Hepatocyte (in vitro differentiated cells): ENCODE results near the gene FXYD2. TPM values are rescaled to one million over a fixed set of nuclear protein-coding genes. Genes with fewer than 3 reads are reported as not detected.

ENCODE experiments used
- DNase-seq: peaks from one replicate; pipeline ENCODE4 v3.0.0-alpha.2; 2016; ENCODE audit warnings: low spot score
- H2AFZ ChIP-seq: fragments of 200-600 bp; sonication (generic); 2 replicates; pipeline ENCODE4 v1.6.0; 2016; ENCODE audit warnings: antibody characterized with exemption, mild to moderate bottlenecking
- H3K27ac ChIP-seq: fragments of 200-600 bp; sonication (generic); 2 replicates; pipeline ENCODE4 v1.5.1; 2016; ENCODE audit warnings: mild to moderate bottlenecking
- H3K27me3 ChIP-seq: fragments of 200-600 bp; sonication (generic); 2 replicates; pipeline ENCODE4 v1.6.1; 2016
- H3K36me3 ChIP-seq: fragments of 200-600 bp; sonication (generic); replicated peaks from 2 replicates; pipeline ENCODE4 v1.5.1; 2016; ENCODE audit warnings: low read depth; ENCODE audit not compliant: insufficient read depth
- H3K4me1 ChIP-seq: fragments of 200-600 bp; sonication (generic); 2 replicates; pipeline ENCODE4 v1.5.1; 2016; ENCODE audit warnings: mild to moderate bottlenecking, moderate library complexity; ENCODE audit not compliant: insufficient read depth
- H3K4me2 ChIP-seq: fragments of 200-600 bp; sonication (generic); 2 replicates; pipeline ENCODE4 v1.6.0; 2016
- H3K4me3 ChIP-seq: fragments of 200-600 bp; sonication (generic); 2 replicates; pipeline ENCODE4 v1.5.1; 2016; ENCODE audit warnings: mild to moderate bottlenecking
- H3K79me2 ChIP-seq: fragments of 200-600 bp; sonication (generic); 2 replicates; pipeline ENCODE4 v1.6.0; 2017; ENCODE audit warnings: mild to moderate bottlenecking
- H3K9me2 ChIP-seq: fragments of 200-600 bp; sonication (generic); replicated peaks from 2 replicates; pipeline ENCODE4 v1.6.0; 2017; ENCODE audit warnings: mild to moderate bottlenecking; ENCODE audit not compliant: insufficient read depth
- H3K9me3 ChIP-seq: fragments of 200-600 bp; sonication (generic); 2 replicates; pipeline ENCODE4 v1.5.1; 2016; ENCODE audit warnings: low read depth, mild to moderate bottlenecking
- H4K20me1 ChIP-seq: fragments of 200-600 bp; sonication (generic); 2 replicates; pipeline ENCODE4 v1.6.0; 2016; ENCODE audit warnings: mild to moderate bottlenecking; ENCODE audit not compliant: insufficient read depth, poor library complexity, severe bottlenecking
- EZH2 ChIP-seq: fragments of 200-600 bp; sonication (generic); IDR thresholded peaks from 2 replicates; pipeline ENCODE4 v1.6.1; 2016; ENCODE audit warnings: antibody characterized with exemption, mild to moderate bottlenecking, borderline replicate concordance
- EZH2phosphoT487 ChIP-seq: fragments of 200-600 bp; sonication (generic); IDR thresholded peaks from one replicate; pipeline ENCODE4 v1.6.1; 2018; ENCODE audit warnings: antibody characterized with exemption, mild to moderate bottlenecking, low read depth, moderate library complexity; ENCODE audit not compliant: unreplicated experiment, severe bottlenecking
- WGBS: methylation state at CpG from one replicate; pipeline ENCODE4 v1.1.6; 2016; ENCODE audit warnings: low lambda C conversion rate; ENCODE audit errors: missing lambda C conversion rate; 5-methylcytosine and 5-hydroxymethylcytosine counted together
- polyA plus RNA-seq: library from polyadenylated mRNA; unstranded; fragments of >200 nt; fragmentation: Nextera tagmentation; extraction: Ambion mirVana; gene quantifications from 2 replicates; pipeline ENCODE4 v1.2.1, GENCODE V29; 2016
- total RNA-seq: library from RNA; depleted of rRNA; stranded (reverse); fragments of >200 nt; gene quantifications from 2 replicates; pipeline ENCODE4 v1.2.3, GENCODE V29; 2014
- TF ChIP-seq, protein P1 (sequence below): fragments of 200-600 bp; sonication (generic); IDR thresholded peaks from 2 replicates; pipeline ENCODE4 v1.5.1; 2016; ENCODE audit warnings: antibody characterized with exemption, mild to moderate bottlenecking; ENCODE audit not compliant: poor library complexity

FXYD2 gene
- total and polyA plus RNA-seq, 2 experiments from 2014 or later, result 72.7 to 93.8 TPM

GRCh38 chr11:117852309-117852708 lies 27.8 kb upstream of the FXYD2 start:
- Histone ChIP-seq H3K9me3 (peaks cover 3% of the 10 kb centered on the region), H3K79me2 (no peaks in the 10 kb centered on the region), H4K20me1 (no peaks in the 10 kb centered on the region), H3K27ac (no peak overlapping the region), H3K4me1 (no peaks in the 10 kb centered on the region), H3K36me3 (no peaks in the 10 kb centered on the region), H3K4me2 (no peak overlapping the region), H3K4me3 (no peak overlapping the region), H3K9me2 (no peaks in the 10 kb centered on the region), H3K27me3 (no peaks in the 10 kb centered on the region), H2AFZ (no peak overlapping the region)
- DNase-seq, result no peak
- 67% methylated on average over 3 of the region's 3 CpGs for WGBS
- TF ChIP-seq EZH2 (no peak), EZH2phosphoT487 (no peak)
- TF ChIP-seq, protein P1, sequence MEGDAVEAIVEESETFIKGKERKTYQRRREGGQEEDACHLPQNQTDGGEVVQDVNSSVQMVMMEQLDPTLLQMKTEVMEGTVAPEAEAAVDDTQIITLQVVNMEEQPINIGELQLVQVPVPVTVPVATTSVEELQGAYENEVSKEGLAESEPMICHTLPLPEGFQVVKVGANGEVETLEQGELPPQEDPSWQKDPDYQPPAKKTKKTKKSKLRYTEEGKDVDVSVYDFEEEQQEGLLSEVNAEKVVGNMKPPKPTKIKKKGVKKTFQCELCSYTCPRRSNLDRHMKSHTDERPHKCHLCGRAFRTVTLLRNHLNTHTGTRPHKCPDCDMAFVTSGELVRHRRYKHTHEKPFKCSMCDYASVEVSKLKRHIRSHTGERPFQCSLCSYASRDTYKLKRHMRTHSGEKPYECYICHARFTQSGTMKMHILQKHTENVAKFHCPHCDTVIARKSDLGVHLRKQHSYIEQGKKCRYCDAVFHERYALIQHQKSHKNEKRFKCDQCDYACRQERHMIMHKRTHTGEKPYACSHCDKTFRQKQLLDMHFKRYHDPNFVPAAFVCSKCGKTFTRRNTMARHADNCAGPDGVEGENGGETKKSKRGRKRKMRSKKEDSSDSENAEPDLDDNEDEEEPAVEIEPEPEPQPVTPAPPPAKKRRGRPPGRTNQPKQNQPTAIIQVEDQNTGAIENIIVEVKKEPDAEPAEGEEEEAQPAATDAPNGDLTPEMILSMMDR, result no peak

GRCh38 chr11:117851852-117852251 lies 27.3 kb upstream of the FXYD2 start:
- Histone ChIP-seq H3K27me3 (no peaks in the 10 kb centered on the region), H3K9me3 (peaks cover 3% of the 10 kb centered on the region), H3K36me3 (no peaks in the 10 kb centered on the region), H3K27ac (peak overlapping the region; percentile 9), H3K4me2 (peak overlapping the region; percentile 2), H4K20me1 (no peaks in the 10 kb centered on the region), H3K4me1 (no peaks in the 10 kb centered on the region), H3K79me2 (no peaks in the 10 kb centered on the region), H3K4me3 (no peak overlapping the region), H3K9me2 (no peaks in the 10 kb centered on the region), H2AFZ (no peak overlapping the region)
- 74% methylated on average over 3 of the region's 3 CpGs for WGBS
- TF ChIP-seq, protein P1, result no peak
- TF ChIP-seq EZH2phosphoT487, result no peak
- TF ChIP-seq EZH2, result no peak
- DNase-seq, result no peak

- no peaks in the 10 kb centered on the region for H3K79me2 ChIP-seq
- H3K36me3 ChIP-seq, result no peaks in the 10 kb centered on the region
- TF ChIP-seq EZH2, result no peak
- TF ChIP-seq, protein P1, result no peak
- TF ChIP-seq EZH2phosphoT487, result no peak
- peaks cover 3% of the 10 kb centered on the region for H3K9me3 ChIP-seq
- H2AFZ ChIP-seq, result no peak overlapping the region
- no peaks in the 10 kb centered on the region for H3K9me2 ChIP-seq
- no peaks in the 10 kb centered on the region for H4K20me1 ChIP-seq
- peak overlapping the region; percentile 9 for H3K27ac ChIP-seq
- no peaks in the 10 kb centered on the region for H3K4me1 ChIP-seq
- H3K27me3 ChIP-seq, result no peaks in the 10 kb centered on the region
- no peak overlapping the region for H3K4me3 ChIP-seq
- peak overlapping the region; percentile 2 for H3K4me2 ChIP-seq
- WGBS, result 73% methylated on average over 3 of the region's 3 CpGs
- no peak for DNase-seq
Observed at GRCh38 chr11:117851106-117851505, 26.6 kb upstream of the FXYD2 start.
